ENCODE results near the gene MCF2L2. TPM values are rescaled to one million over a fixed set of nuclear protein-coding genes. Genes with fewer than 3 reads are reported as not detected.

Gene MCF2L2
- total and polyA plus RNA-seq, 2 of the 13 experiments (the other 11 are each of a cell fraction or from before 2014, with no cell fraction given) = not detected

- Histone ChIP-seq H3K27ac (ENCODE audit: extremely low read length, insufficient read depth, low read length) (no peak overlapping the region), H3K36me3 (replicated peaks in 1 of 2; ENCODE audit: control insufficient read depth in 1 of 2, insufficient read depth in 2 of 2, low read length in 2 of 2) (no peaks in the 10 kb centered on the region), H3K9ac (ENCODE audit: insufficient read depth, low read depth, low read length) (no peak overlapping the region), H3K79me2 (ENCODE audit: insufficient read depth, low read length) (no peaks in the 10 kb centered on the region), H2AFZ (ENCODE audit: low read length) (no peak overlapping the region), H3K9me3 (ENCODE audit: low read length) (peaks cover 5% of the 10 kb centered on the region; the same call in 1 of the 2 replicates), H4K20me1 (ENCODE audit: insufficient read depth, low read length) (no peaks in the 10 kb centered on the region), H3K27me3 (ENCODE audit: control insufficient read depth in 1 of 2, insufficient read depth in 2 of 2, low read length in 2 of 2) (peaks cover 0 to 12% of the 10 kb centered on the region in 2 experiments; a peak in 2 of 5 replicates), H3K4me2 (ENCODE audit: low read depth, low read length) (no peak overlapping the region), H3K4me3 (replicated peaks in 1 of 3; ENCODE audit: insufficient read depth in 1 of 3, low read depth in 2 of 3, low read length in 3 of 3) (no peak overlapping the region), H3K4me1 (ENCODE audit: insufficient read depth, low read length) (no peaks in the 10 kb centered on the region)
- DNase-seq (ENCODE audit: low spot score) (no peak), FAIRE-seq (no peak), ATAC-seq (no peak)
- intact Hi-C loops (cut with micrococcal nuclease; ENCODE audit: unreplicated experiment) (no loop called here), in situ Hi-C loops (cut with HindIII; ENCODE audit: extremely low pct_ligation_motif_present, low pct_unique_long_range_greater_than_20kb) (no loop called here)
- ChIA-PET CTCF (ENCODE audit: low intra/inter-chr PET ratio, low total read pairs) (no interaction called here), POLR2A (no interaction called here)
- TF ChIP-seq EP300 (IDR thresholded peaks at IDR 0.05; ENCODE audit: low read depth in 2 of 2, low read length in 2 of 2) (no peak), EP300 (CRISPR knock-in tag; IDR thresholded peaks at IDR 0.05; ENCODE audit: borderline replicate concordance) (no peak), SAP130 (CRISPR knock-in tag; IDR thresholded peaks at IDR 0.05; ENCODE audit: low read depth) (no peak), NCOA1 (CRISPR knock-in tag; IDR thresholded peaks at IDR 0.05) (no peak), E2F2 (CRISPR knock-in tag; IDR thresholded peaks at IDR 0.05; ENCODE audit: borderline replicate concordance) (no peak), WIZ (CRISPR knock-in tag; IDR thresholded peaks at IDR 0.05) (no peak), BATF2 (CRISPR knock-in tag; IDR thresholded peaks at IDR 0.05) (no peak), RBFOX2 (IDR thresholded peaks at IDR 0.05; ENCODE audit: low read depth, low read length) (no peak), FOXJ3 (CRISPR knock-in tag; IDR thresholded peaks at IDR 0.05; ENCODE audit: borderline replicate concordance) (no peak), MEIS2 (CRISPR knock-in tag; IDR thresholded peaks at IDR 0.05) (no peak), MAF1 (CRISPR knock-in tag; IDR thresholded peaks at IDR 0.05; ENCODE audit: borderline replicate concordance) (no peak), NFATC3 (CRISPR knock-in tag; IDR thresholded peaks at IDR 0.05) (no peak)
- 0% methylated on average over 1 of the region's 1 CpG for WGBS (ENCODE audit: low lambda C conversion rate)
- BruUV-seq (replicated peaks) = no TSS peak
Measured at GRCh38 chr3:183198939-183199338, 229.5 kb downstream of the MCF2L2 start.

Data from HepG2 (cell line).